Measurements from ENCODE around the gene RNF220.
"Not testable (repeated sequence)": the region's sequence is repeated elsewhere in the genome, so short reads cannot be mapped to it uniquely, and the experiment has no call there.

- TF ChIP-seq MXI1 (IDR thresholded peaks at IDR 0.05; ENCODE audit: low read depth, low read length); SIN3A (IDR thresholded peaks at IDR 0.05; ENCODE audit: borderline replicate concordance, low read depth, low read length); FOXM1 (IDR thresholded peaks at IDR 0.05; ENCODE audit: low read depth); EZH2phosphoT487 (IDR thresholded peaks at IDR 0.05; ENCODE audit: borderline replicate concordance, low read depth); REST (IDR thresholded peaks at IDR 0.05; ENCODE audit: low read depth, low read length); RXRA (IDR thresholded peaks at IDR 0.05; ENCODE audit: borderline replicate concordance, low read depth); RAD21 (IDR thresholded peaks at IDR 0.05; ENCODE audit: low read length): not testable (repeated sequence)
- TF ChIP-seq, protein P1, sequence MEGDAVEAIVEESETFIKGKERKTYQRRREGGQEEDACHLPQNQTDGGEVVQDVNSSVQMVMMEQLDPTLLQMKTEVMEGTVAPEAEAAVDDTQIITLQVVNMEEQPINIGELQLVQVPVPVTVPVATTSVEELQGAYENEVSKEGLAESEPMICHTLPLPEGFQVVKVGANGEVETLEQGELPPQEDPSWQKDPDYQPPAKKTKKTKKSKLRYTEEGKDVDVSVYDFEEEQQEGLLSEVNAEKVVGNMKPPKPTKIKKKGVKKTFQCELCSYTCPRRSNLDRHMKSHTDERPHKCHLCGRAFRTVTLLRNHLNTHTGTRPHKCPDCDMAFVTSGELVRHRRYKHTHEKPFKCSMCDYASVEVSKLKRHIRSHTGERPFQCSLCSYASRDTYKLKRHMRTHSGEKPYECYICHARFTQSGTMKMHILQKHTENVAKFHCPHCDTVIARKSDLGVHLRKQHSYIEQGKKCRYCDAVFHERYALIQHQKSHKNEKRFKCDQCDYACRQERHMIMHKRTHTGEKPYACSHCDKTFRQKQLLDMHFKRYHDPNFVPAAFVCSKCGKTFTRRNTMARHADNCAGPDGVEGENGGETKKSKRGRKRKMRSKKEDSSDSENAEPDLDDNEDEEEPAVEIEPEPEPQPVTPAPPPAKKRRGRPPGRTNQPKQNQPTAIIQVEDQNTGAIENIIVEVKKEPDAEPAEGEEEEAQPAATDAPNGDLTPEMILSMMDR (IDR thresholded peaks at IDR 0.05): not testable (repeated sequence)
Measured at GRCh38 chr1:44560696-44561095, 155.6 kb downstream of the RNF220 start.

All from SK-N-SH (cell line).